Panc1 (cell line): ENCODE results near the gene NDUFS4.

Experiments used
- POLR2AphosphoS5 ChIP-seq: IDR thresholded peaks from 2 replicates; pipeline ENCODE4 v1.6.1; 2012; ENCODE audit warnings: mild to moderate bottlenecking, low read depth, low read length, moderate library complexity
- TF ChIP-seq, protein P1 (sequence below): fragments of 450-650 bp; IDR thresholded peaks from 2 replicates; pipeline ENCODE4 v1.5.1; 2017; ENCODE audit warnings: mild to moderate bottlenecking

DNA sequence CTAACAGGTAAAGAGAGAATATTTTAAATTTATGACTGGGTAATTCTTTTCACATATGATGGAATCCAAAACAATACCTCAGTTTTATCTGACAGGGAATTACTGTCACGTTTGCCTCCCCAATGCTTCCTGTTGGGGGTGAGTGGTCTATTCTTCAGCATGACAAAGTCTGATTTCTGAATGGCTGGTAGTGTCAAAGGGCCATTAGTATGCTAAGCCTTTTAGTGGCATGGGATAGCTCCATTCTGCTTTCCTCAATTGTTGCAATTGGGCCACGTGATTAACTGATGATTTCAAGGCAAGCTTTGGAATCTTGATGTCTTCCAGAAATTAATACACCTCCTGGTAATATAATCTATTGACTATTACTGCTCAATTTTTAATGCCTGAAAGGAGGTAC, 14.7 kb upstream of the NDUFS4 start:
- TF ChIP-seq, protein P1, sequence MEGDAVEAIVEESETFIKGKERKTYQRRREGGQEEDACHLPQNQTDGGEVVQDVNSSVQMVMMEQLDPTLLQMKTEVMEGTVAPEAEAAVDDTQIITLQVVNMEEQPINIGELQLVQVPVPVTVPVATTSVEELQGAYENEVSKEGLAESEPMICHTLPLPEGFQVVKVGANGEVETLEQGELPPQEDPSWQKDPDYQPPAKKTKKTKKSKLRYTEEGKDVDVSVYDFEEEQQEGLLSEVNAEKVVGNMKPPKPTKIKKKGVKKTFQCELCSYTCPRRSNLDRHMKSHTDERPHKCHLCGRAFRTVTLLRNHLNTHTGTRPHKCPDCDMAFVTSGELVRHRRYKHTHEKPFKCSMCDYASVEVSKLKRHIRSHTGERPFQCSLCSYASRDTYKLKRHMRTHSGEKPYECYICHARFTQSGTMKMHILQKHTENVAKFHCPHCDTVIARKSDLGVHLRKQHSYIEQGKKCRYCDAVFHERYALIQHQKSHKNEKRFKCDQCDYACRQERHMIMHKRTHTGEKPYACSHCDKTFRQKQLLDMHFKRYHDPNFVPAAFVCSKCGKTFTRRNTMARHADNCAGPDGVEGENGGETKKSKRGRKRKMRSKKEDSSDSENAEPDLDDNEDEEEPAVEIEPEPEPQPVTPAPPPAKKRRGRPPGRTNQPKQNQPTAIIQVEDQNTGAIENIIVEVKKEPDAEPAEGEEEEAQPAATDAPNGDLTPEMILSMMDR = no peak
- TF ChIP-seq POLR2AphosphoS5 = no peak
